ENCODE data around the gene CAMSAP1. TPM values are rescaled to one million over a fixed set of nuclear protein-coding genes. Genes with fewer than 3 reads are reported as not detected.

CAMSAP1 gene
- total and polyA plus RNA-seq, 7 donors = 2.3 to 37.7 (median 19.4) TPM

- WGBS, 2 donors = 88 to 94% methylated on average over 10 of the region's 10 CpGs
- no peak for DNase-seq
Observed at GRCh38 chr9:135803441-135803840, 103.9 kb downstream of the CAMSAP1 start.

GRCh38 chr9:135802876-135803419 is 104.4 kb downstream of the CAMSAP1 start:
- no peak overlapping the region for H3K27ac ChIP-seq
- no peaks in the 10 kb centered on the region for H3K27me3 ChIP-seq
- H3K9me3 ChIP-seq = no peaks in the 10 kb centered on the region
- intact Hi-C loops (cut with DNase I) = no loop called here
- TF ChIP-seq POLR2AphosphoS5 (IDR thresholded peaks at IDR 0.05) (no peak), CTCF (IDR thresholded peaks at IDR 0.05) (no peak), EP300 (IDR thresholded peaks at IDR 0.05) (no peak), POLR2A (IDR thresholded peaks at IDR 0.05) (no peak)
- DNase-seq = no peak
- no peaks in the 10 kb centered on the region for H3K4me1 ChIP-seq
- no peak overlapping the region for H3K4me3 ChIP-seq
- 76 to 77% methylated on average over 18 of the region's 18 CpGs for WGBS, 2 donors
- no peaks in the 10 kb centered on the region for H3K36me3 ChIP-seq

More at GRCh38 chr9:135803441-135803840, 103.9 kb downstream of the CAMSAP1 start:
- H3K9me3 ChIP-seq = no peaks in the 10 kb centered on the region
- H3K4me3 ChIP-seq = no peak overlapping the region
- no peaks in the 10 kb centered on the region for H3K4me1 ChIP-seq
- no peak overlapping the region for H3K27ac ChIP-seq
- no peaks in the 10 kb centered on the region for H3K36me3 ChIP-seq
- intact Hi-C loops (cut with DNase I) = no loop called here
- H3K27me3 ChIP-seq = no peaks in the 10 kb centered on the region
- no peak for TF ChIP-seq POLR2A (IDR thresholded peaks at IDR 0.05)
- TF ChIP-seq POLR2AphosphoS5 (IDR thresholded peaks at IDR 0.05) = no peak
- TF ChIP-seq CTCF (IDR thresholded peaks at IDR 0.05) = no peak
- no peak for TF ChIP-seq EP300 (IDR thresholded peaks at IDR 0.05)

- TF ChIP-seq EP300 (IDR thresholded peaks at IDR 0.05) = no peak
- no peak for TF ChIP-seq CTCF (IDR thresholded peaks at IDR 0.05)
- no peak for TF ChIP-seq POLR2A (IDR thresholded peaks at IDR 0.05)
- no peak for TF ChIP-seq POLR2AphosphoS5 (IDR thresholded peaks at IDR 0.05)
- Histone ChIP-seq H3K9me3 (no peaks in the 10 kb centered on the region), H3K27me3 (no peaks in the 10 kb centered on the region), H3K27ac (no peak overlapping the region), H3K4me1 (no peaks in the 10 kb centered on the region), H3K4me3 (no peak overlapping the region), H3K36me3 (no peaks in the 10 kb centered on the region)
- intact Hi-C loops (cut with DNase I) = no loop called here
- 89 to 90% methylated on average over 6 of the region's 6 CpGs for WGBS, 2 donors
- no peak for DNase-seq
Observed at GRCh38 chr9:135801070-135801469, 106.3 kb downstream of the CAMSAP1 start.

GRCh38 chr9:135799261-135799660 is 108.1 kb downstream of the CAMSAP1 start:
- Histone ChIP-seq H3K36me3 (no peaks in the 10 kb centered on the region), H3K9me3 (no peaks in the 10 kb centered on the region), H3K4me1 (no peaks in the 10 kb centered on the region), H3K4me3 (no peak overlapping the region), H3K27ac (no peak overlapping the region), H3K27me3 (no peaks in the 10 kb centered on the region)
- TF ChIP-seq CTCF (IDR thresholded peaks at IDR 0.05) (no peak), EP300 (IDR thresholded peaks at IDR 0.05) (no peak), POLR2A (IDR thresholded peaks at IDR 0.05) (no peak)
- intact Hi-C loops (cut with DNase I) = no loop called here
- 94 to 96% methylated on average over 13 of the region's 13 CpGs for WGBS, 2 donors
- no peak for DNase-seq

- Histone ChIP-seq H3K9me3 (no peaks in the 10 kb centered on the region), H3K27me3 (no peaks in the 10 kb centered on the region), H3K4me1 (no peaks in the 10 kb centered on the region), H3K4me3 (no peak overlapping the region), H3K36me3 (no peaks in the 10 kb centered on the region), H3K27ac (no peak overlapping the region)
- no peak for DNase-seq
- intact Hi-C loops (cut with DNase I) = no loop called here
- no peak for TF ChIP-seq EP300 (IDR thresholded peaks at IDR 0.05)
- no peak for TF ChIP-seq POLR2AphosphoS5 (IDR thresholded peaks at IDR 0.05)
- WGBS, 2 donors = 83 to 85% methylated on average over 10 of the region's 10 CpGs
Observed at GRCh38 chr9:135798263-135798585, 109.1 kb downstream of the CAMSAP1 start.
